WI38 (cell line): ENCODE data around the gene VAT1.
"Not testable (repeated sequence)": the region's sequence is repeated elsewhere in the genome, so short reads cannot be mapped to it uniquely, and the experiment has no call there.

Experiments used
- H3K4me3 ChIP-seq: 2 replicates; pipeline ENCODE4 v1.5.1; 2011; ENCODE audit warnings: low read depth, mild to moderate bottlenecking, control low read depth, low read length
- CTCF ChIP-seq: IDR thresholded peaks from 2 replicates; pipeline ENCODE4 v1.5.1; 2012; ENCODE audit warnings: low read depth, mild to moderate bottlenecking, control low read depth, low read length

VAT1 gene

GRCh38 chr17:43021741-43022512, at the start of gene VAT1:
VAT1 (minus strand) TSS chr17:43022385; CDS start chr17:43022322, 63 bp downstream.
- no peak for TF ChIP-seq CTCF
- peak within 1 kb of the TSS; percentile 97 for H3K4me3 ChIP-seq

GRCh38 chr17:43070872-43071271, 48.7 kb upstream of the VAT1 start:
- H3K4me3 ChIP-seq: no peak overlapping the region
- TF ChIP-seq CTCF: no peak

GRCh38 chr17:43070257-43070656, 48.1 kb upstream of the VAT1 start:
- no peak overlapping the region for H3K4me3 ChIP-seq
- TF ChIP-seq CTCF: no peak

- no peak for TF ChIP-seq CTCF
- no peak overlapping the region for H3K4me3 ChIP-seq
Observed at GRCh38 chr17:43069368-43069898, 47.2 kb upstream of the VAT1 start.

GRCh38 chr17:43068570-43069367, 46.6 kb upstream of the VAT1 start:
- TF ChIP-seq CTCF: no peak
- no peak overlapping the region for H3K4me3 ChIP-seq

GRCh38 chr17:43062984-43063638, 40.9 kb upstream of the VAT1 start:
- TF ChIP-seq CTCF: no peak

GRCh38 chr17:43056051-43056450, 33.9 kb upstream of the VAT1 start:
- TF ChIP-seq CTCF: no peak

More at GRCh38 chr17:43062984-43063638, 40.9 kb upstream of the VAT1 start:
- no peak overlapping the region for H3K4me3 ChIP-seq

GRCh38 chr17:43053008-43053407, 30.8 kb upstream of the VAT1 start:
- not testable (repeated sequence) for H3K4me3 ChIP-seq

More at GRCh38 chr17:43056051-43056450, 33.9 kb upstream of the VAT1 start:
- no peak overlapping the region for H3K4me3 ChIP-seq
